Activated naive CD4-positive, alpha-beta T cell treated with anti-CD3 and anti-CD28 coated beads for 36 hours (primary cell): Measurements from ENCODE around the gene FUCA2. TPM values are rescaled to one million over a fixed set of nuclear protein-coding genes. Genes with fewer than 3 reads are reported as not detected.
A peak's percentile ranks its signal among the peaks of the same experiment; 100 is the strongest.
"Not testable (repeated sequence)": the region's sequence is repeated elsewhere in the genome, so short reads cannot be mapped to it uniquely, and the experiment has no call there.

Experiments used
- CTCF ChIA-PET: fragments of 350-600 bp; sonication (Branson Sonifier 250); formaldehyde crosslinking; loops from one replicate; lab custom pipeline; 2021; ENCODE audit warnings: antibody characterized with exemption; lab: Charles Lee
- DNase-seq: peaks from one replicate; pipeline ENCODE4 v3.0.0-alpha.2; 2020
- H3K27ac Mint-ChIP-seq: one replicate; pipeline ENCODE4 v1.8.0; 2021; ENCODE audit warnings: mild to moderate bottlenecking, mixed read lengths
- H3K27me3 Mint-ChIP-seq: one replicate; pipeline ENCODE4 v1.8.0; 2021; ENCODE audit warnings: low read depth, mixed read lengths
- H3K36me3 Mint-ChIP-seq: one replicate; pipeline ENCODE4 v1.8.0; 2021; ENCODE audit warnings: low read depth, mixed read lengths
- H3K4me1 Mint-ChIP-seq: one replicate; pipeline ENCODE4 v1.8.0; 2021; ENCODE audit warnings: low read depth, mixed read lengths
- H3K4me3 Mint-ChIP-seq: one replicate; pipeline ENCODE4 v1.8.0; 2021; ENCODE audit warnings: mild to moderate bottlenecking, moderate library complexity, mixed read lengths
- H3K9me3 Mint-ChIP-seq: one replicate; pipeline ENCODE4 v1.8.0; 2021; ENCODE audit warnings: mixed read lengths
- intact Hi-C: fragments of 100-400 bp; cut with micrococcal nuclease; formaldehyde crosslinking; loops from one replicate; pipeline ENCODE4 v1.15.1; 2023
- total RNA-seq, 2 experiments: library from RNA; stranded (reverse); gene quantifications; one replicate each; pipeline ENCODE4 v1.2.3, GENCODE V29; 2021

Gene FUCA2
- total RNA-seq, 2 experiments from 2014 or later, result 7.7 to 8.2 TPM

GRCh38 chr6:143450453-143451371 lies 60.8 kb downstream of the FUCA2 start, which contains the start of the genes ADAT2 and PEX3:
Gene ADAT2, minus strand, starts transcription at chr6:143450695. Its CDS starts 37 bp downstream, at chr6:143450658.
Gene PEX3, plus strand, starts transcription at chr6:143450805. Its CDS starts 238 bp downstream, at chr6:143451043.
- intact Hi-C loops, result loop anchor here (1.0 to 10.0 kb wide), 11 partner anchors 9 to 1303 kb away; partner anchors contain the start of genes AIG1, FUCA2, LTV1 and NMBR
- H3K4me1 Mint-ChIP-seq, result peaks cover 50% of the 10 kb centered on the region
- H3K9me3 Mint-ChIP-seq, result no peaks in the 10 kb centered on the region
- CTCF ChIA-PET, result no interaction called here
- H3K36me3 Mint-ChIP-seq, result peaks cover 9% of the 10 kb centered on the region
- peak; percentile 96 for DNase-seq
- H3K27ac Mint-ChIP-seq, result peak within 1 kb of the TSS; percentile 97
- no peaks in the 10 kb centered on the region for H3K27me3 Mint-ChIP-seq
- H3K4me3 Mint-ChIP-seq, result peak within 1 kb of the TSS; percentile 100

DNA sequence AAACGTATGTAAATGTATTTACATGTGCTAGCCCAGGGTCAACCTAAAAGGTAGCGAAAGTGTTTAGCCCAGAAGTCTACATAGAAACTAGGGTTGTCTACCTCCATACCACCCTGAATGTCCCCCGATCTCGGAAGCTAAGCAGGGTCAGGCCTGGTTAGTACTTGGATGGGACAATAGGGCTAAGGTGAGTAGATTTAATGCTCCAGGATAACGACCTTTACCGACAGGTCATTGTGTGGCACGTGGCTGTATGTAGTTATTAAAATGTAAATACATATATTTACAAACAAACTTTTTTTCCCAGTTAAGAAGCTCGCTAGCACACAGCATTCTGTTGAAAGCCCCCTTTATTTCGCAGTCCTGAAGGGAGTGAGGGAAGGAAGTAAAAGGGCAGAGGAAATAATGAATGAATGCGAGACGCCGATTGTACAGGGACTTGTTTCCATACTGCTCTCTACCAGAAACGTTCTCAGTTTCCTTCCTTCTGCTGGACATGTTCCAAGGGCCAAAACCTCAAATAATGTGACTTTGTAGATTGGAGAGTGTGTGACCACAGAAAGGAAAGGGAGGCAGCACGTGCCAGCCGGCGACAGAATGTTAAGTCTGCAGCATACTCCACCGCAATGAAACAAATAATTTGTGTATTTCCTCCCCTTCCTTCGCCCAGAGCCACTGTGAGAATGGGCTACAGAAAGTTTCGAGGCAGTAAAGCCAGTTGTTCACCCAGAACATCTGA lies 61.6 kb downstream of the FUCA2 start:
- peak; percentile 30 for DNase-seq
- H3K4me3 Mint-ChIP-seq, result peak overlapping the region; percentile 100
- peaks cover 45% of the 10 kb centered on the region for H3K4me1 Mint-ChIP-seq
- intact Hi-C loops, result loop anchor here (1.0 to 10.0 kb wide), 11 partner anchors 9 to 1303 kb away; partner anchors contain the start of genes AIG1, FUCA2, LTV1 and NMBR
- H3K9me3 Mint-ChIP-seq, result no peaks in the 10 kb centered on the region
- peaks cover 9% of the 10 kb centered on the region for H3K36me3 Mint-ChIP-seq
- peak overlapping the region; percentile 97 for H3K27ac Mint-ChIP-seq
- H3K27me3 Mint-ChIP-seq, result no peaks in the 10 kb centered on the region
- CTCF ChIA-PET, result no interaction called here

GRCh38 chr6:143449082-143449713 lies 62.3 kb downstream of the FUCA2 start:
- Mint-ChIP-seq H3K27ac (no peak overlapping the region), H3K9me3 (no peaks in the 10 kb centered on the region), H3K4me3 (peak overlapping the region; percentile 100), H3K4me1 (peaks cover 40% of the 10 kb centered on the region), H3K36me3 (peaks cover 15% of the 10 kb centered on the region), H3K27me3 (no peaks in the 10 kb centered on the region)
- no peak for DNase-seq
- CTCF ChIA-PET, result no interaction called here
- intact Hi-C loops, result no loop called here

- H3K4me3 Mint-ChIP-seq, H3K27me3 Mint-ChIP-seq, DNase-seq, H3K9me3 Mint-ChIP-seq, CTCF ChIA-PET, H3K27ac Mint-ChIP-seq, intact Hi-C loops: not testable (repeated sequence)
- Mint-ChIP-seq H3K4me1 (peaks cover 37% of the 10 kb centered on the region), H3K36me3 (peaks cover 19% of the 10 kb centered on the region)
Measured at GRCh38 chr6:143447865-143448264, 63.7 kb downstream of the FUCA2 start.

Other genes with a start within 250 kb of the FUCA2 start
- 10 to 100 TPM; 36.8 to 39.5 TPM for gene ADAT2, start 61.0 kb downstream of the FUCA2 start, total RNA-seq
- 10 to 100 TPM; 10.8 to 11.9 TPM for gene PEX3, start 60.9 kb downstream of the FUCA2 start, total RNA-seq
- gene PHACTR2, start 166.2 kb upstream of the FUCA2 start, total RNA-seq, result 10 to 100 TPM; 10.7 to 12.2 TPM